Iris pigment epithelial cell (primary cell): ENCODE results near the gene STAC.
"Not testable (repeated sequence)": the region's sequence is repeated elsewhere in the genome, so short reads cannot be mapped to it uniquely, and the experiment has no call there.

Source experiments
- DNase-seq: peaks from one replicate; pipeline ENCODE4 v3.0.0-alpha.2; 2011; ENCODE audit warnings: low read depth

STAC gene

GRCh38 chr3:36480911-36481648 is 100.8 kb downstream of the STAC start:
- DNase-seq: peak; percentile 16

- DNase-seq: no peak
Measured at GRCh38 chr3:36482256-36482655, 102.0 kb downstream of the STAC start.

GRCh38 chr3:36482880-36483279 is 102.6 kb downstream of the STAC start:
- no peak for DNase-seq

- no peak for DNase-seq
Measured at GRCh38 chr3:36483709-36484108, 103.4 kb downstream of the STAC start.

GRCh38 chr3:36484386-36484785 is 104.1 kb downstream of the STAC start:
- DNase-seq: no peak

- DNase-seq: no peak
Measured at GRCh38 chr3:36486009-36486795, 105.9 kb downstream of the STAC start.

- no peak for DNase-seq
Measured at GRCh38 chr3:36487616-36488015, 107.3 kb downstream of the STAC start.

GRCh38 chr3:36488077-36488789 is 107.9 kb downstream of the STAC start:
- DNase-seq: peak; percentile 14

- DNase-seq: no peak
Measured at GRCh38 chr3:36489101-36489500, 108.8 kb downstream of the STAC start.

GRCh38 chr3:36489679-36490425 is 109.5 kb downstream of the STAC start:
- no peak for DNase-seq

- no peak for DNase-seq
Measured at GRCh38 chr3:36493051-36493450, 112.7 kb downstream of the STAC start.

GRCh38 chr3:36494461-36495109 is 114.3 kb downstream of the STAC start:
- peak; percentile 41 for DNase-seq

GRCh38 chr3:36496684-36497633 is 116.7 kb downstream of the STAC start:
- DNase-seq: peak; percentile 50

- DNase-seq: not testable (repeated sequence)
Measured at GRCh38 chr3:36500053-36500452, 119.7 kb downstream of the STAC start.

- no peak for DNase-seq
Measured at GRCh38 chr3:36501616-36502015, 121.3 kb downstream of the STAC start.

GRCh38 chr3:36505393-36505792 is 125.1 kb downstream of the STAC start:
- DNase-seq: no peak

GRCh38 chr3:36511791-36512486 is 131.6 kb downstream of the STAC start:
- DNase-seq: no peak

- DNase-seq: no peak
Measured at GRCh38 chr3:36512555-36512954, 132.3 kb downstream of the STAC start.

GRCh38 chr3:36514171-36514570 is 133.9 kb downstream of the STAC start:
- peak; percentile 5 for DNase-seq

GRCh38 chr3:36519682-36520081 is 139.4 kb downstream of the STAC start:
- DNase-seq: no peak
